Type B pancreatic cell (in vitro differentiated cells): ENCODE results near the gene SNRNP200. TPM values are rescaled to one million over a fixed set of nuclear protein-coding genes. Genes with fewer than 3 reads are reported as not detected.
A peak's percentile ranks its signal among the peaks of the same experiment; 100 is the strongest.

Experiments
- DNase-seq: peaks from one replicate; pipeline ENCODE4 v3.0.0; 2021; ENCODE audit warnings: mixed read lengths; ENCODE audit not compliant: unreplicated experiment; ENCODE audit errors: extremely low spot score
- H3K27ac Mint-ChIP-seq: 2 replicates; pipeline ENCODE4 v1.8.0; 2021; ENCODE audit warnings: mild to moderate bottlenecking, mixed read lengths
- H3K27me3 Mint-ChIP-seq: 2 replicates; pipeline ENCODE4 v1.8.0; 2021; ENCODE audit warnings: mixed read lengths
- H3K36me3 Mint-ChIP-seq: 2 replicates; pipeline ENCODE4 v1.8.0; 2021; ENCODE audit warnings: mixed read lengths
- H3K4me1 Mint-ChIP-seq: one replicate; pipeline ENCODE4 v1.8.0; 2021; ENCODE audit warnings: mixed read lengths; ENCODE audit not compliant: unreplicated experiment
- H3K4me3 Mint-ChIP-seq: 2 replicates; pipeline ENCODE4 v1.8.0; 2021; ENCODE audit warnings: mild to moderate bottlenecking, mixed read lengths
- H3K9me3 Mint-ChIP-seq: 2 replicates; pipeline ENCODE4 v1.8.0; 2021; ENCODE audit warnings: mixed read lengths
- CTCF ChIP-seq: fragments of 200-600 bp; sonication (generic); conservative IDR thresholded peaks from 2 replicates; pipeline ENCODE4 v1.5.0; 2021; ENCODE audit warnings: antibody characterized with exemption, mild to moderate bottlenecking
- total RNA-seq: library from RNA; stranded (reverse); gene quantifications from 2 replicates; pipeline ENCODE4 v1.2.1, GENCODE V29; 2021; ENCODE audit warnings: low replicate concordance

SNRNP200 gene
- total RNA-seq, 1 donor from 2014 or later: 184 TPM

GRCh38 chr2:96315005-96315399, 9.7 kb upstream of the SNRNP200 start:
- H3K27me3 Mint-ChIP-seq: peaks cover 30% of the 10 kb centered on the region
- no peak for TF ChIP-seq CTCF
- no peak overlapping the region for H3K27ac Mint-ChIP-seq
- H3K36me3 Mint-ChIP-seq: no peaks in the 10 kb centered on the region
- H3K4me3 Mint-ChIP-seq: no peak overlapping the region
- no peaks in the 10 kb centered on the region for H3K9me3 Mint-ChIP-seq
- no peaks in the 10 kb centered on the region for H3K4me1 Mint-ChIP-seq
- no peak for DNase-seq

GRCh38 chr2:96308248-96308647, 2.9 kb upstream of the SNRNP200 start:
- DNase-seq: no peak
- Mint-ChIP-seq H3K4me3 (no peak overlapping the region), H3K4me1 (peaks cover 22% of the 10 kb centered on the region), H3K27me3 (peaks cover 13% of the 10 kb centered on the region), H3K36me3 (peaks cover 10% of the 10 kb centered on the region), H3K27ac (no peak overlapping the region), H3K9me3 (no peaks in the 10 kb centered on the region)
- TF ChIP-seq CTCF: no peak

DNA sequence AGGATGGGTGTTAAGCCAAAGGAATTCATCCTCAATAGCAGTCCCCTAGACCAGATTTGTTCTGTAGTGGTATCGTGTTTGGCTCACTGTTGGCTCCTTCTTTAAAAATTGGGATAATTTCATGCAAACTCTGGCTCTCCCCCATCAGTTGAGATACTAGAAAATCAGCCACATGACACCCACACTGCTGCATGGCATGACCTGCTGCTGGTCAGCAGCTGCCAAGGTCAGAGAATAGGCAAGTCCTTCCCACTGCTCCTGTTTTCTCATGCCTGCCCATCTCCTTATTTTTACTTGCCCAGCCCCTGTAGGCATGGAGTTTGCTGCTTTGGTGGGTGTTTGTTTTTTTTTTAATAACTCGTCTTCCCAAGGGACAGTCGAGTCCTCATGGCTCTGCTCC, 1.0 kb upstream of the SNRNP200 start:
- Mint-ChIP-seq H3K27ac (peak overlapping the region; percentile 97), H3K36me3 (peaks cover 25% of the 10 kb centered on the region), H3K9me3 (no peaks in the 10 kb centered on the region), H3K4me3 (peak overlapping the region; percentile 100), H3K4me1 (peaks cover 27% of the 10 kb centered on the region), H3K27me3 (no peaks in the 10 kb centered on the region)
- TF ChIP-seq CTCF: no peak
- DNase-seq: no peak

GRCh38 chr2:96305979-96306308, 598 bp upstream of the SNRNP200 start:
- no peak for TF ChIP-seq CTCF
- Mint-ChIP-seq H3K27me3 (no peaks in the 10 kb centered on the region), H3K4me1 (peaks cover 27% of the 10 kb centered on the region), H3K36me3 (peaks cover 25% of the 10 kb centered on the region), H3K9me3 (no peaks in the 10 kb centered on the region), H3K4me3 (peak overlapping the region; percentile 100), H3K27ac (peak overlapping the region; percentile 97)
- DNase-seq: no peak

DNA sequence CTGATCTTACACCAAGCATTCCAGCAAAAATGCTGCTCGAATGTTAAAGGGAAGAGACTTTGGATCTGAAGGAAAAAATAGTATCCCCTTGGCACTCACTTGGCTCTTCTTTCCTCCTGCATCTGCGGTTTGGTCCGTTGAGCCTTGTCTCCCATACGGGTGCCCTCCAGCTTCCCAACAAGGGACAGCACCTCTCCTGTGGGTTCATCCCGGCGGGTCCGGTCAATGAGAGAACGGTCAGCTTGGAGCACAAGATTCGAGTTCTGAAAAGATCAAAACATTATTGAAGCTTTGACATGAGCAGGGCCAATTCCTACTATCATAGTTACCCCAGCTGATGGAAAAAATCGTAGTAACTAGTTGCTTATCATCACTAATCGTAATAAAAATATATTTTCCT, 740 bp downstream of the SNRNP200 start:
- Mint-ChIP-seq H3K27me3 (no peaks in the 10 kb centered on the region), H3K27ac (peak overlapping the region; percentile 97), H3K9me3 (no peaks in the 10 kb centered on the region), H3K4me1 (peaks cover 27% of the 10 kb centered on the region), H3K36me3 (peaks cover 25% of the 10 kb centered on the region), H3K4me3 (peak overlapping the region; percentile 100)
- DNase-seq: no peak
- TF ChIP-seq CTCF: no peak

DNA sequence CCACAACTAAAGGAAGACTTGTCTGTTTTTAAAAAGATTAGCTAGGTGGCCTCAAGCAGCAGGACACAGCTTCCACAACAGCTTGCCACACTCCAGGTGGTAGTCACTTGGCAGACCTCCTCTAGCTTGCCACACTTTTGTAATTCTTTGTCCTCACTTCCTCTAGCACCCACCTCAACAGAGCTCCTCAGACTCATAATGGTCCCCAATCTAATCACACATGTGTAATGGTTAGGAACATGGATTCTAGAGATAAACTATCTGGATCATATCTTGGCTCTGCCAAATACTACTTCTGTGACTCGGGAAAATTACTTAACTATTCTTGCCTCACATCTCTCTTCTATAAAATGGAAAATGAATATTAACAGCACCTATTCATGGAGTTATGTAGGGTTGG, 3.5 kb downstream of the SNRNP200 start:
- TF ChIP-seq CTCF: no peak
- DNase-seq: no peak
- Mint-ChIP-seq H3K9me3 (no peaks in the 10 kb centered on the region), H3K4me1 (peaks cover 27% of the 10 kb centered on the region), H3K27ac (no peak overlapping the region), H3K4me3 (no peak overlapping the region), H3K36me3 (peaks cover 38% of the 10 kb centered on the region), H3K27me3 (no peaks in the 10 kb centered on the region)
